Choroid plexus epithelial cell (primary cell): ENCODE results near the gene ADCY10.
A peak's percentile ranks its signal among the peaks of the same experiment; 100 is the strongest.
"Not testable (repeated sequence)": the region's sequence is repeated elsewhere in the genome, so short reads cannot be mapped to it uniquely, and the experiment has no call there.

Experiments
- DNase-seq: peaks from one replicate; pipeline ENCODE4 v3.0.0-alpha.2; 2010; ENCODE audit warnings: low read depth
- H3K4me3 ChIP-seq: 2 replicates; pipeline ENCODE4 v1.5.1; 2011; ENCODE audit warnings: low read depth, mild to moderate bottlenecking, control low read depth, low read length, moderate library complexity
- TF ChIP-seq, protein P1 (sequence below): conservative IDR thresholded peaks from 2 replicates; pipeline ENCODE4 v1.5.1; 2011; ENCODE audit warnings: low read depth, mild to moderate bottlenecking, control low read depth, inconsistent platforms, low read length, moderate library complexity

Gene ADCY10

GRCh38 chr1:167934426-167935215 lies 20.7 kb upstream of the ADCY10 start:
- peak overlapping the region; percentile 92 for H3K4me3 ChIP-seq
- DNase-seq, result peak; percentile 53

GRCh38 chr1:167933788-167934187 lies 19.9 kb upstream of the ADCY10 start:
- TF ChIP-seq, protein P1, sequence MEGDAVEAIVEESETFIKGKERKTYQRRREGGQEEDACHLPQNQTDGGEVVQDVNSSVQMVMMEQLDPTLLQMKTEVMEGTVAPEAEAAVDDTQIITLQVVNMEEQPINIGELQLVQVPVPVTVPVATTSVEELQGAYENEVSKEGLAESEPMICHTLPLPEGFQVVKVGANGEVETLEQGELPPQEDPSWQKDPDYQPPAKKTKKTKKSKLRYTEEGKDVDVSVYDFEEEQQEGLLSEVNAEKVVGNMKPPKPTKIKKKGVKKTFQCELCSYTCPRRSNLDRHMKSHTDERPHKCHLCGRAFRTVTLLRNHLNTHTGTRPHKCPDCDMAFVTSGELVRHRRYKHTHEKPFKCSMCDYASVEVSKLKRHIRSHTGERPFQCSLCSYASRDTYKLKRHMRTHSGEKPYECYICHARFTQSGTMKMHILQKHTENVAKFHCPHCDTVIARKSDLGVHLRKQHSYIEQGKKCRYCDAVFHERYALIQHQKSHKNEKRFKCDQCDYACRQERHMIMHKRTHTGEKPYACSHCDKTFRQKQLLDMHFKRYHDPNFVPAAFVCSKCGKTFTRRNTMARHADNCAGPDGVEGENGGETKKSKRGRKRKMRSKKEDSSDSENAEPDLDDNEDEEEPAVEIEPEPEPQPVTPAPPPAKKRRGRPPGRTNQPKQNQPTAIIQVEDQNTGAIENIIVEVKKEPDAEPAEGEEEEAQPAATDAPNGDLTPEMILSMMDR, result no peak
- no peak overlapping the region for H3K4me3 ChIP-seq
- no peak for DNase-seq

More at GRCh38 chr1:167934426-167935215, 20.7 kb upstream of the ADCY10 start:
- TF ChIP-seq, protein P1, result no peak

DNA sequence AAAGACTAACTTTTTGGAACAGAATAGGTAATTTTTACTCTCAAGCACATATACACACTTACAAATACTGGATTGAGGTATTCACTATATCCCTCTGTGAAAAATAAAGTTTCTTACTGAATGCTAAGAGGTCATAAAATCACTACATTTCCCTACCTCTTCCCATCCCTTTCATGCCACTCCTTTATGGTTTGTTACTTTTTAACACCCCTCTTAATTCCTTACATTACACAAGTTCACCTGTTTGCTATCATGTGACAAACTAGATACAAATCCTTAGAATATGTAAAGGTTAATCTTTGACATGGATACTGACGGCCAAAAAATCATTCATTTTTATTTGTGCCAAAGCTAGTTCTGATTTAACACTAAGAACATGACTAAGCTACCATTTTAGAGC lies 15.8 kb upstream of the ADCY10 start:
- no peak overlapping the region for H3K4me3 ChIP-seq
- DNase-seq, result no peak
- TF ChIP-seq, protein P1, result no peak

- not testable (repeated sequence) for DNase-seq, H3K4me3 ChIP-seq
Measured at GRCh38 chr1:167928919-167929318, 15.0 kb upstream of the ADCY10 start.

DNA sequence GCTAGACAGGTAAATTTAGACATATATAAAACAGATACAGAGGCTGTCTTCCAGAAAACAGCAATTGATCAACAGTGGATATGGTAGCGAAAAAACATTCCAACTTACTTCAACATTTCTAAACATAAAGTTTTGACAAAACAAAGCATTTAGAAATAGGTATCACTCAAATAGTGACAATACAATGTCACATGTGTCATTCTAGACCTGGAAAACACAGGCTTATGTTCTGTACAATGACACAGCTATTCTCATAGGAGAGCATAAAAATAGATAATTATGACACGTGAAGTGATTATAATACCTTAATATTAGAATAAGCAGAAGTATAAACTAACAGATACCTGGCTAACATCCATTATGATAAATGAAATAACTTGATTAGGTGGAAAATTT lies 14.5 kb upstream of the ADCY10 start:
- DNase-seq, result no peak
- H3K4me3 ChIP-seq, result no peak overlapping the region
- TF ChIP-seq, protein P1, result no peak

GRCh38 chr1:167927046-167927754 lies 13.3 kb upstream of the ADCY10 start:
- TF ChIP-seq, protein P1, result no peak
- H3K4me3 ChIP-seq, result no peak overlapping the region
- DNase-seq, result no peak

GRCh38 chr1:167926486-167926997 lies 12.6 kb upstream of the ADCY10 start:
- H3K4me3 ChIP-seq, result no peak overlapping the region
- DNase-seq, result no peak
- TF ChIP-seq, protein P1, result peak; percentile 6
